OCI-LY7 (cell line): ENCODE data around the gene KCNN3. TPM values are rescaled to one million over a fixed set of nuclear protein-coding genes. Genes with fewer than 3 reads are reported as not detected.
A peak's percentile ranks its signal among the peaks of the same experiment; 100 is the strongest.

Experiments used
- BruUV-seq: library from RNA; stranded (reverse); fragments of 400-500 nt; replicated peaks from 2 replicates; lab custom pipeline; 2021; lab: Mats Ljungman, UMichigan
- CTCF ChIA-PET: fragments of 300-600 bp; sonication (Branson Sonifier 250); formaldehyde crosslinking; loops from one replicate; lab custom pipeline; 2022; ENCODE audit warnings: antibody characterized with exemption; ENCODE audit not compliant: unreplicated experiment; lab: Charles Lee
- POLR2A ChIA-PET: fragments of 300-600 bp; sonication (Branson Sonifier 250); formaldehyde crosslinking; loops from one replicate; lab custom pipeline; 2022; ENCODE audit warnings: antibody characterized with exemption; lab: Charles Lee
- DNase-seq: peaks from one replicate; pipeline ENCODE4 v3.0.0-alpha.2; 2015; ENCODE audit warnings: low spot score
- H2AFZ ChIP-seq: fragments of 200-600 bp; sonication (generic), shearing (Covaris generic); 2 replicates; pipeline ENCODE4 v1.6.1; 2014; ENCODE audit warnings: mild to moderate bottlenecking, antibody characterized with exemption, low read length, moderate library complexity
- H3K27ac ChIP-seq: fragments of 200-600 bp; sonication (generic); 2 replicates; pipeline ENCODE4 v1.5.1; 2014; ENCODE audit warnings: mixed run types, low read depth, mild to moderate bottlenecking, moderate library complexity, low read length, inconsistent platforms; ENCODE audit not compliant: poor library complexity, severe bottlenecking
- H3K36me3 ChIP-seq: fragments of 200-600 bp; sonication (generic); 2 replicates; pipeline ENCODE4 v1.6.1; 2014; ENCODE audit warnings: mild to moderate bottlenecking, antibody characterized with exemption, low read length, moderate library complexity, mixed read lengths; ENCODE audit not compliant: insufficient read depth
- H3K4me1 ChIP-seq: fragments of 200-600 bp; sonication (generic); 2 replicates; pipeline ENCODE4 v1.5.1; 2014; ENCODE audit warnings: mild to moderate bottlenecking, low read length; ENCODE audit not compliant: insufficient read depth, poor library complexity, severe bottlenecking
- H3K4me2 ChIP-seq: fragments of 200-600 bp; sonication (generic); 2 replicates; pipeline ENCODE4 v1.6.1; 2014; ENCODE audit warnings: mild to moderate bottlenecking, low read length
- H3K4me3 ChIP-seq: fragments of 200-600 bp; sonication (generic); 2 replicates; pipeline ENCODE4 v1.5.1; 2014; ENCODE audit warnings: mild to moderate bottlenecking, low read depth, low read length; ENCODE audit not compliant: poor library complexity, severe bottlenecking
- H3K79me2 ChIP-seq: fragments of 200-600 bp; sonication (generic); 2 replicates; pipeline ENCODE4 v1.6.1; 2016; ENCODE audit warnings: low read depth, mild to moderate bottlenecking, low read length, moderate library complexity, mixed read lengths; ENCODE audit not compliant: insufficient read depth
- H3K9me2 ChIP-seq: fragments of 200-600 bp; sonication (generic); 2 replicates; pipeline ENCODE4 v1.6.1; 2016; ENCODE audit warnings: mild to moderate bottlenecking, low read length, mixed read lengths; ENCODE audit not compliant: insufficient read depth
- H3K9me3 ChIP-seq: fragments of 200-600 bp; sonication (generic); 2 replicates; pipeline ENCODE4 v1.6.1; 2014; ENCODE audit warnings: mild to moderate bottlenecking, mixed run types, low read length, mixed read lengths
- H4K20me1 ChIP-seq: fragments of 200-600 bp; sonication (generic); 2 replicates; pipeline ENCODE4 v1.6.1; 2014; ENCODE audit warnings: mild to moderate bottlenecking, antibody characterized with exemption, low read length, moderate library complexity, mixed read lengths; ENCODE audit not compliant: insufficient read depth
- EZH2phosphoT487 ChIP-seq: fragments of 200-600 bp; sonication (generic); IDR thresholded peaks from 2 replicates; pipeline ENCODE4 v1.6.1; 2018; ENCODE audit warnings: low read depth, borderline replicate concordance, mild to moderate bottlenecking, mixed run types, antibody characterized with exemption, low read length, moderate library complexity, mixed read lengths
- intact Hi-C: fragments of 100-400 bp; cut with micrococcal nuclease; formaldehyde crosslinking; loops from one replicate; pipeline ENCODE4 v1.10.0; 2022; ENCODE audit not compliant: unreplicated experiment
- total RNA-seq, 2 experiments: library from RNA; depleted of rRNA in 1 of 2; stranded (reverse); fragments of >200 nt in 1 of 2; shearing (Covaris generic) in 1 of 2; gene quantifications; 2 replicates each; pipeline ENCODE4 v1.2.3, GENCODE V29; 2014 to 2022
- TF ChIP-seq, protein P1 (sequence below): fragments of 200-600 bp; sonication (generic); conservative IDR thresholded peaks from 2 replicates; pipeline ENCODE4 v1.5.1; 2014; ENCODE audit warnings: mild to moderate bottlenecking, antibody characterized with exemption, low read length, moderate library complexity, mixed read lengths

Gene KCNN3
- total RNA-seq, 2 experiments from 2014 or later: 14.8 to 50.8 TPM

DNA sequence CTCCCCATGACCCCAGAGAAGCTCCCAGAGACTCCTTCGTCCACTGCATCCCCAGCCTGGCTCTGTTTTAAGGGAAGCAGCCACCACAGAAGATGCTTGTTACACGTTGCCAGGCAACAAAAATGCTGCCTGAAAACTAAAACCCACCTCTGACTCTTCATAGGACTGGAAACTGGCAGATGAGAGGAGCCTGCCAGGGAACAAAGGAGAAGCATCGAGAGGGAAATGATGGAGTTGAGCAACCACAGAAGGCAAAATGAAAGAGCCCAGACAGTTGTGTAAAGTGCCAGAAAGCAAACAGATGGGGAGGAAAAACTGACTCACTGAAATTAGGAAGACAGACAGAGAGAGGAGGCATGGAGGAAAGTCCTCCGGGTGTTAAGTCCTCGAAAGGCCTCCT, 118.4 kb downstream of the KCNN3 start:
- no peak overlapping the region for H3K4me2 ChIP-seq
- H3K36me3 ChIP-seq: peaks cover 22% of the 10 kb centered on the region; the same call in 1 of the 2 replicates
- H3K4me3 ChIP-seq: no peak overlapping the region
- no peak for DNase-seq
- no peaks in the 10 kb centered on the region for H3K9me3 ChIP-seq
- no peak overlapping the region for H3K27ac ChIP-seq
- no peak overlapping the region for H2AFZ ChIP-seq
- H4K20me1 ChIP-seq: no peaks in the 10 kb centered on the region
- TF ChIP-seq, protein P1, sequence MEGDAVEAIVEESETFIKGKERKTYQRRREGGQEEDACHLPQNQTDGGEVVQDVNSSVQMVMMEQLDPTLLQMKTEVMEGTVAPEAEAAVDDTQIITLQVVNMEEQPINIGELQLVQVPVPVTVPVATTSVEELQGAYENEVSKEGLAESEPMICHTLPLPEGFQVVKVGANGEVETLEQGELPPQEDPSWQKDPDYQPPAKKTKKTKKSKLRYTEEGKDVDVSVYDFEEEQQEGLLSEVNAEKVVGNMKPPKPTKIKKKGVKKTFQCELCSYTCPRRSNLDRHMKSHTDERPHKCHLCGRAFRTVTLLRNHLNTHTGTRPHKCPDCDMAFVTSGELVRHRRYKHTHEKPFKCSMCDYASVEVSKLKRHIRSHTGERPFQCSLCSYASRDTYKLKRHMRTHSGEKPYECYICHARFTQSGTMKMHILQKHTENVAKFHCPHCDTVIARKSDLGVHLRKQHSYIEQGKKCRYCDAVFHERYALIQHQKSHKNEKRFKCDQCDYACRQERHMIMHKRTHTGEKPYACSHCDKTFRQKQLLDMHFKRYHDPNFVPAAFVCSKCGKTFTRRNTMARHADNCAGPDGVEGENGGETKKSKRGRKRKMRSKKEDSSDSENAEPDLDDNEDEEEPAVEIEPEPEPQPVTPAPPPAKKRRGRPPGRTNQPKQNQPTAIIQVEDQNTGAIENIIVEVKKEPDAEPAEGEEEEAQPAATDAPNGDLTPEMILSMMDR: no peak
- TF ChIP-seq EZH2phosphoT487: no peak
- BruUV-seq: no TSS peak
- no peaks in the 10 kb centered on the region for H3K9me2 ChIP-seq
- CTCF ChIA-PET: no interaction called here
- H3K4me1 ChIP-seq: no peaks in the 10 kb centered on the region
- intact Hi-C loops: no loop called here
- no peaks in the 10 kb centered on the region for H3K79me2 ChIP-seq
- POLR2A ChIA-PET: no interaction called here

DNA sequence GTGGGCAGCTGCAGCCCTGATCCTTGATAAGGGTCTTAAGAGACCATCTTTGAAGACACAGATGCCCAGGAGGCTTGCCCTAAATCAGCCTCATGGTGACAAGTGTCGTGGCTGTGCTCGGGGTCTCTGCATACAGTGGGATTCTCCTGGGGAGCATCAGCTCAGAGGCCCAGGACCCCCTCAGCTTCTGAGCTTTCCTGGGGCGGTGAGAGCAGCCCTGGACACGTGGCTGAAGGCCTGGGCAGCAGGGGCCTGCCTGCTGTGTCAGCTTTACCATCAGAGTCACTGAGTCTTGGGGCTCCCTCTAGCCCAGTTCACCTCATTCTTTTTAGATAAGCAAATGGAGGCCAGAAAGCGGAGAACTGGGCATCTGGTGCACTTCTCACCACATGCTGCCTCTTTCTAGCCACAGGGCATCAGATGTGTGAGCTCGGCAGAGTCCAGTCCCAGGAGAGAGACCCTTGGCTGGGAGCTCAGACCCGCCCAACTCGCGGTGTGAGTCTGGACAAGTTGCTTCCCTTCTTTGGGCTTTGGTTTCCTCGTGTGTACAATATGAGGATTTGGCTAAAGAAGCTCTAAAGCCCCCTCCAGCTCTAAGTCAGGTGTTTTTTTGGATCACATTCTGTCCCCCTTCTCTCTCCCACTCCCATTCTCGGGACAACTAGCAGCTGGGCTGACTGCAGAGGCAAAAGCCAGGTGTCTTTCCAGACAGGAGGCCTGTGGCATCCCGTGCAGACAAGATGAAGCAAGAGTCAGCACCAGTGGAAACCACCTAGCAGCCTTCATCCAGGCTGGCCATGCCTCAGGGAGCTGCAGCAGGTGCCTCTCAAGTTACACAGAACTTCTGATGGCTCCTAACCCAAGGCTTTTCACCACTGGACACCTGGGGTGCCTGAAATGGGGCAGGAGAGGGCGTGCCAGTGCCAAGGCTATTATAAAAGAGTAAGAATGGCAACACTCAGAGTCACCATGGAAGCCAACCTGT, 119.1 kb downstream of the KCNN3 start:
- no peaks in the 10 kb centered on the region for H3K79me2 ChIP-seq
- BruUV-seq: no TSS peak
- peak; percentile 9 for DNase-seq
- TF ChIP-seq, protein P1: no peak
- TF ChIP-seq EZH2phosphoT487: no peak
- intact Hi-C loops: no loop called here
- H3K9me2 ChIP-seq: no peaks in the 10 kb centered on the region
- H4K20me1 ChIP-seq: no peaks in the 10 kb centered on the region
- H2AFZ ChIP-seq: no peak overlapping the region
- no peaks in the 10 kb centered on the region for H3K4me1 ChIP-seq
- H3K9me3 ChIP-seq: no peaks in the 10 kb centered on the region
- H3K4me3 ChIP-seq: no peak overlapping the region
- H3K4me2 ChIP-seq: no peak overlapping the region
- H3K27ac ChIP-seq: no peak overlapping the region
- peaks cover 22% of the 10 kb centered on the region; the same call in 1 of the 2 replicates for H3K36me3 ChIP-seq
- CTCF ChIA-PET: no interaction called here
- POLR2A ChIA-PET: no interaction called here
